NCI-H2107 treated with DMSO at 0.1 percent for 48 hours (cell line): ENCODE data around the gene COL20A1.

Experiments
- DNase-seq: peaks from one replicate; lab custom pipeline; 2025; ENCODE audit not compliant: unreplicated experiment; lab: John Stamatoyannopoulos, UW

COL20A1 gene

DNA sequence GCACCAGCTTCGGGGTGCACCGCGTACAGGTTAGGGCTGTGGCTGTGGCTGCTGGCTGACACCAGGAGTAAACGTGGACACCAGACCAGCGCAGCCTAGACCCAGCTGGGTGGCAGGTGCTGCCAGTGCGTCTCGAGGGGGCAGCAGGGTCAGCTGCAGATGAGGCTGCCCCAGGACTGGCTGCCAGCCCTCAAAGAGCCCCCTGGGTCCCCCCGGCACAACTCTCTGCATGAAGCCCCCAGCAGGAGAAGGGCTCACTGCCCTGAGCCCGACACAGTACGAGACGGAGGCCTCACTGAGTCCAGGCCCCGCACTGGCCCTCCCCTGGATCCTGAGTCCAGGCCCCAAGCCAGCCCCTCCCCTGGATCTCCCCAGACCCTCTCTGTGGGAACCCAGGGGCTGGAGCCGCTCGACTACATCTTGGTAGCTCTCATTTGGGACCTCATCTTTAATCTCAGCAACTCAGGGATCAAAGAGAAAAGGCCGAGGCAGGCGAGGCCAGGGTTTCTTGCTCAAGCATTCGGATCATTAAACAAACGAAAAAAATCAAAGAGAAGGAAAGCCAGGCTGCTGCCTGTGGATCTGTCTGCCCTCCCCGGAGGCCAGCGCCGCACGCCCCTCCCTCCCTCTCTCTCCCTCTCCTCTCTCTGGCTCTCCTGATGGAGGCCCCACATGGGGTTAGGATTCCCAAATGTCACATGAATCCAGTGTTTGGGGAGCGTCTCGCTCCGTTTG, 31.8 kb upstream of the COL20A1 start:
- no peak for DNase-seq

DNA sequence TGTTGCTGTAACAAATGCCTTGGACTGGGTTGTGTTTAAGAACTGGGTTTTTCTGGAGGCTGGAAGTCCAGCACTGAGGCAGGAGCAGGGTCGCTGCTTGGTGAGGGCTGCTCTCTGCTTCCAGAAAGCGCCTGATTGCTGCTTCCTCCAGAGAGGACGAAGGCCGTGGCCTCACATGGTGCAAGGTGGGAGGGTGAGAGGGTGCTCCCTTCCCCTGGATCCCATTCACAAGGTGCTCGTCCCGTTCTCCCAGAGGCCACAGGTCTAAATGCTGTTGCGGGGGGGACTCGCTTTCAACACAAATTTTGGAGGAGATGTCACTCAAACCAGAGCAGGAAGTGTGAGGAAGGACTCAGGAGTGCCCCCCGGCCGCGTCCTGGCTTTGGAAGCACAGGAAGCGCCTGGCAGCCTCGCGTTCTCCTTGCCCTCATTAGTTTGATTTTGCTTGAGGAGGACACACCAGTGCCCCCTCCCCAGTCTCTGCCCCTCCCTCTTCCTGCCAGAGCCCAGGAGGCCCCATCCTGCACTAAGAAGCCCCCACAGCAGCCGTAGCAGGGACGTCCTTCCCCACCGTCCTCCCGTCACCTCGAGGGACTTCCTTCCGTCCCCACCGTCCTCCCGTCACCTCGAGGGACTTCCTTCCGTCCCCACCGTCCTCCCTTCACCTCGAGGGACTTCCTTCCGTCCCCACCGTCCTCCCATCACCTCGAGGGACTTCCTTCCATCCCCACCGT, 31.0 kb upstream of the COL20A1 start:
- no peak for DNase-seq

DNA sequence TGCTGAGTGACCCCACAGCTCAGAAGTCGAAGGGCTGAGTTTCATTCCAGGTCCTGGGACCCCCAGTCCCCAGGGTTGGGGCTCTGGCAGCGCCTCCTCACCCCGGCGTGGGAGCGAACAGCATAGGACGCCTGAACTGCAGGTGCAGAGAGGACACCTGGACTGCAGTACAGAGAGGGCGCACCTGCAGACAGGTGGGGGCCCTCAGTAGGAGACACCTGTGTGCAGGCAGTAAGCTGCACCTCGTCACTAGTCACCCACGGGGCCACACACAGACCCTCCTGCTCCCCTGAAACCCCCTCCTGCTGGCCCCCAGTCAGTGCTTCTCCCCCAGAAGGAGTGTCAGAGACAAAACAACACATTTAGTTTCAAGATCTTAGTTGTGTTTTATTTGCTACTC, 30.1 kb upstream of the COL20A1 start:
- no peak for DNase-seq

DNA sequence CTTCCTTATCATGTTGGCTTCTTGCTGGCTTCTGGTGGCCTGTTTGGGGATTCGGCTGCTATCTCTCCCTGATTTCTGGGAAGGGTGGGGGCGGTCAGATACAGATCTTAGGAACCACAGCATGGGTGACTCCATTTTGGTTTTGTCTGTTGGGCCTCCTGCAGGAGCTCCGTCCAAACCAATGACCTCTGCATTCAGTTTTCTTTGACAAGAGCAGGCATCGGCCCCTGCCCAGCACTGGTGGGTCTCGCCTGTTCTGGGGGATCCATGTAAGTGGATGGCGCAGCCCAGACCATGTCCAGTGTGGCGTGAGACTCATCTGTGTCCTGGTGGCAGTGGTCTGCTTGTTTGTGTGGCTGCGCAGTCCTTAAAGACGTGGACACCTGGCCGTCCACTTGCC, 29.0 kb upstream of the COL20A1 start:
- DNase-seq: no peak

DNA sequence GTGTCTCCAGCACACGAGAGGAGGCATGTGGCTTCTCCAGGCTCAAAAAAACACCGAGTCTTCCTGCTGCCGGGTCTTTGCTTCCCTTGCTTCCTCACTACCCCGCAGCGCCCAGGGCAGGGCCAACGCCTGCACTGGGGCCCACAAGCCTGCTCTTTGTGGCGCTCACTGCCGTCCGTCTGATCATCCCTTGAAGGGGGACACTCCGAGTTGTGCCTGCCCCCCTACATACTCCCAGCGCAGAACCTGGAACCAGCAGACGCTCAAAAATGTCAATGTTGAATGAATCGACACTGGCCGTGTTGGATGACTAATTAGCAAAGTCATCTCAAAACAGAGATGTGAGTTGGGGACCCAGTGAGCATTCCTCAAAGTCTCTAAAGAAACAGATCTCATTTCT, 28.5 kb upstream of the COL20A1 start:
- DNase-seq: no peak

DNA sequence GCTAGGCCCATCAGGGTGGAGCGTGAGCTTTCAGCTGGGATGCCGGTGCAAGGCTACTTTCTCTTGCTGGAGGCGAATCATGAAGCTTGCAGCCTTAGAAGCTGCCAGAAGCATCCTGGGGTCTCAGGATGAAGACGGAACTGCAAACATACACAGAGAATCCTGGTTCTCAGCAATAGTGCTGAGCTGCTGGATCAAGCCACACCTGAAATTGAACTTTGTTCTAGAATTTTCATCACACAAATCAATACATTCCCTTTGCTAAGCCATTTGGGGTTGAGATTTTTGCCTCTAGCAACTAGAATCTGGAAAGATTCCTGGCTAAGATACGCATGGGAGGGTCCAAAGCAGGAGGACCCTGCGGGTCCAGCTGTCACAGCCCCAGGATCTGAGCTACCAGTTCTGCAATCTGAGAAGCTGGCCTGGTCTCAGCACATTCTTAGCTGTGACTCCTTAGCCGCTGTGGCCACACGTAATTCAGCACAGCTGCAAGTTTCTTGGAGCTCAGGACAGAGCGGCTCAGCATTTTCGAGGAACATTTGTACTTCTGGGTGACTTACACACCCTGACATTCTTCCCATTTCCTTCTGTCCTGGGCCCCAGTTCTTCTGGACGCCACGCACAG, 27.0 kb upstream of the COL20A1 start:
- DNase-seq: no peak

DNA sequence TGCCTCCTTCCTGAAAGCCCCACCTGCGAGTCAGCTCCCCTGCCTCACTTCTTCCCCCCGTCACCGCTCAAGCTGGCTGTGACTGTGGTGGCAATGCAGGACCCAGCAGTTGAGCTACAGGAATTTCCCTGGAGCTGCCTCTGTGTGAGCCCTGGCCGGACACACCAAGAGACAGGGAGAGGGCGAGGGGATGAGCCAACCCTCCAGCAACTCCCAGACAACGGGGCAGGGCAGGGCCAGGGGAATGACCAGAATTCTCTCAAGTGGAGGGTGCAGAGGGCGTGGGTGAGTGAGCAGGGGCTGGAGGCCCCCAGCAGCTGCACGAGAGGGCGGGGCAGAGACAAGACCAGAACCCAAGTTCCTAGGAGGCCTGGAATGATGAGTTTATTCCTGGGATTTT, 25.3 kb upstream of the COL20A1 start:
- no peak for DNase-seq

DNA sequence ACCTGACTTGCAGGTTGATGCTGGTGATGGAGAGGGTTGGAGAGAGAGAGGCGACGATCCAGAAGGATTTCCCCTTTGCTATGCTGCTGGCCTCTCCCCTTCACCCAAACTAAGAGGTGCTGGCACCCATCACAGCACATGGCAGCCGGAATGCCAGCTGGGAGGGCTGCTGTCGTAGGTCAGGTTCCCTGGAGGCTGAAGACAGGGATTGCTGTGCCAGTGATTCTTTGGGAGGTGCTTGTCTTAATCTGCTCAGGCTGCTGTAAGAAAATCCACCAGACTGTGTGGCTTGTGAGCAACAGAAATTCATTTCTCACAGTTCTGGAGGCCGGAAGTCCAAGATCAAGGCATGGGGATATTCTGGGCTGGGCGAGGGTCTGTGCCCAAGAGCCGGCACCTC, 24.7 kb upstream of the COL20A1 start:
- no peak for DNase-seq

DNA sequence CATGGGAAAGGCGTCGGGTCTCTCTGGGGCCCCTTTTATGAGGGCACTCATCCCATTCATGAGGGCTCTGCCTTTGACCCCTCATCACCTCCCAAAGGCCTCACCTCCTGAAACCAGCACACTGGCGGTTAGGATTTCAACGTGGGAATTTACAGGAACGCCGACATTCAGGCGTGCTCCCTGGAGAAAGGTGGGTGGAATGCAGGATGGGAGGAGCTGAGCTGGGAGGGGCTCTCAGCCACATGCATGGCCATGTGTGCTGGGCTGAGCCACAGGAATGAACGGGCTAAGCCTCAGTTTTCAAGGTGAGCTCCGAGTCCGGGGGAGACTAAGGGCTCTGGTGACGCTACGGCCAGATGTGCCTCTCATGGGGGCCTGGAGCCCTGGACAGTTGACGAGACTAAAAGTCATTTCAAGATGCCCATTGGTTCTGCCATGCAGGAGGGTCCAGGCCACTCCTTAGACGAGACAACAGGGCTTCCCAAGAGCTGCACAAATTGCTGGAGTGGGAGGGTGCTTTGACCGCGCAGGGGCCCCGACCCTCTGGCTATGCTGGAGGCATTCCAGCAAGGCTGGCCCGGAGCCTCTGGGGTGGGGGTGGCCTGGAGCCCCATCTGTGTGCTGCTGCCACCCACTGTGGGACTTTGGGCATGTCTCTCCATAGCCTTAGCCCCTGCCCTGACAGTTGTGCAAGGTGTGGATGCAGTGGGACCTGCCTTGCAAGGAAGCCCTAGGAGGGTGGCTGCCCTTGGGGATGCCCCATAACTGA, 24.1 kb upstream of the COL20A1 start:
- no peak for DNase-seq

DNA sequence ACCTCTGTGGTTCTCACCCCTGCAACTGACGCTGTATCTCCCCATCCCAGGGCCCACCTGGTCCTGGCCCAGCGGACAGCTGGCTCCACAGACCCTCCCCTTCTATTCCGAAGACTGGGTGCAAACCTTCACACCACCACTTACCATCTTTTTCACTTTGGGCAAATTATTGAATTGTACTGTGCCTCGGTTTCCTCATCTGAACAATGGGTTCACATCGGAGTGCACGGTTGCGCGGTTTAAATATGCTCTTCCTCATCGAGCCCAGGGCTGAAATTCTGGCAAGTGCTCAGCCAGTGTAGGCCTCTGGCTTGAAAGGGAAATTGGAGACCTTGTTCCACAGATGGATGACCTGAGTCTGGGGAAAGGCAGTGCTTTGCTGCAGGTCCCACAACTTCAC, 23.3 kb upstream of the COL20A1 start:
- no peak for DNase-seq

DNA sequence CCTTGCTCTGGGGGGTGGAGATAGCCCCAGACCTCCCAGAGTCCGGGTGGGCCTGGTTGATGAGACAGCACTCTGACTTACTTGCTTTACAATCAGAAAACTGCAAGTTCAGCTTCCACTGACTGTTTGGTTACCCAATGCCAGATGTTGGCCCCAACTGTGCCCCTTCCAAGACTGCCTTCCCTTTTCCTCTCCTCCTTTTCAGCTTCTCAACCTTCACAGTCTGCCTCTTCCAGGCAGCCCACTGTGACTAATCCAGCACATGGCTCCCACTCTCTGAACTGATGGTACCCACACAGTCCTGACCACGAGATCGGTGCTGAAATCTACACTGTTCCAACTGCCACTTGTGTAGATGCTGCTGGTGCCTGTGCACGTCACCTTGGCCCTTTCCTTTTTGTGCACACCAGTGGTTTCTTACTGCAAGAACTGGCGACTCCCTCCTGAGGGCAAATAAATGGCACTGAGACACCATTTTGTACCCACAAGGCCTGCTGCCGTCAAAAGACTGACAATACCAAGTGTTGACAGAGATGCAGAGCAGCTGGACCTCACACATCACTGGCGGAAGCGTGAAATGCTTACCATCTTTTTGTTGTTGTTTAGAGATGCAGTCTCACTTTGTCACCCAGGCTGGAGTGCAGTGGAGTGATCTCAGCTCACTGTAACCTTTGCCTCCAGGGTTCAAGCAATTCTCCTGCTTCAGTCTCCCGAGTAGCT, 22.2 kb upstream of the COL20A1 start:
- DNase-seq: no peak

DNA sequence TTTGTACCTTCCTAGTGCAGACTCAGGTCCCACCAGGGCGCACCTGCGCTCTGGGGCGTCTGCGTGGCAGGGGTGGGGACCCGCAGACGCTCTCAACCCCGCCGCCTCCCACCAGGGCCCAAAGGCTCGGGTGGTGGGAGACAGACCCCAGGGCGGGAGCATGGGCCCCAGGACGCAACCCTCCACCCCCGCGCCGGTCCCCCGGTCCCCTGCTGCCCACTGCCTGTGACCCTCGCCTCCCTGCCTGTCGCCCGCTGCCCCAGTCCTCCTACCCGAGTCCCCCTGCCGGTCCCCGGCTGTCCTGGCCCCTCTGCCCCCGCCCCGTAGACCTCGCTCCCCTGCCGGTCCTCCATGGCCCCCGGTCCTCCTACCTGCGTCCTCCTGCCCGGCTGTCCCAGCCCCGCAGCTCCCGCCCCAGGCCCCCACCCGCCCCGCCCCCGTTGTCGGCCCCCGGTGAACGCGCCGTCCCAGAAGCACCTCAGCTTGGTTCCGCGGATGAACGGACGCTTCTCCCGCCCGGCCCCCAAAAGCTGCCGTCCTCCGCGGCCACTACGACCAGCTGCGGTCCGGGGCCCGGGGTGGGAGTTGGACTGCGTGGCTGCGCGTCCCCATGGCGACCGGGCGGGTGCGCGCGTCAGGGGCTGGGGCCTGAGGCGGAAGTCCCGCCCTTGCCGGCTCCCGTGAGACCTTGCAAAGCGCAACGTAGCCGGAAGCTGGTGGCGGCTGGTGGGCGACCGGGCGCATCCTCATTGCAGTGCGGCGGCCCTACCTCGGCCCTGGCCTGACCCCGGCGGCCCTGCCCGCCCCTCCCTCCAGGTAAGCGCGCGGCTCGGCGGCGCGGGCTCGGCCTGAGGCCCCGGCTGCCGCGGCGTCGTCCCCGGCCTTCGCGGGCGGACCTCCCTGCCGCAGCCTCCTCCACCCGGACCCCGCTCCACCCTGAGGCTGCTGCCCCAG, 20.6 kb upstream of the COL20A1 start, which contains the start of gene ARFGAP1:
Gene ARFGAP1, plus strand, starts transcription at position 709 of the 954 bp plus-strand sequence. CDS start 2,768 bp downstream, outside the sequence.
- DNase-seq: peak; percentile 33

DNA sequence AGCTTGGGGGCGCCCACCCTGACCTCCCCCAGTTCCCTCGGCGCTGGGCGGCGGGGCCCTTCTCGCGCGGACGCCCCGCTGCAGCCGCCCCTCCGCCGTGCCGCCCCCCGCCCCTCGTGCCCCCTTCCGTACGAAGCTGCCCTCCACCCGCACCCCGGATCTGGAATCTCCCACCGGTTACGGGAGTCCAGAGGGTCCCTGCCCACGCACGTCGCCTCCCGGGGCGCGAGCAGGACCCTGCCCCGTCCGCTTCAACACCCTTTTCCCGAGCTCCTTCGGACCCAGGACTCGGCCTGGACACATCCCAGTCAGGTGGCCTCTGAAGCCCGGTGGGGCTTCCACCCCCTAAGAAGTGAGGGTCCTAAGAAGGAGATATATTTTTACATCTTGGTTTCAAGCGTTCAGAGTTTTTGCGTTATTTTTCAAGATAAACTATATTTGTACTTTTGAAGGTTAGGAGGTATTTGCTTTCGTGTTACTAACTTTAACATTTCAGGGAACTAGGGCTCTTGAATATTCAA, 19.9 kb upstream of the COL20A1 start:
- no peak for DNase-seq

DNA sequence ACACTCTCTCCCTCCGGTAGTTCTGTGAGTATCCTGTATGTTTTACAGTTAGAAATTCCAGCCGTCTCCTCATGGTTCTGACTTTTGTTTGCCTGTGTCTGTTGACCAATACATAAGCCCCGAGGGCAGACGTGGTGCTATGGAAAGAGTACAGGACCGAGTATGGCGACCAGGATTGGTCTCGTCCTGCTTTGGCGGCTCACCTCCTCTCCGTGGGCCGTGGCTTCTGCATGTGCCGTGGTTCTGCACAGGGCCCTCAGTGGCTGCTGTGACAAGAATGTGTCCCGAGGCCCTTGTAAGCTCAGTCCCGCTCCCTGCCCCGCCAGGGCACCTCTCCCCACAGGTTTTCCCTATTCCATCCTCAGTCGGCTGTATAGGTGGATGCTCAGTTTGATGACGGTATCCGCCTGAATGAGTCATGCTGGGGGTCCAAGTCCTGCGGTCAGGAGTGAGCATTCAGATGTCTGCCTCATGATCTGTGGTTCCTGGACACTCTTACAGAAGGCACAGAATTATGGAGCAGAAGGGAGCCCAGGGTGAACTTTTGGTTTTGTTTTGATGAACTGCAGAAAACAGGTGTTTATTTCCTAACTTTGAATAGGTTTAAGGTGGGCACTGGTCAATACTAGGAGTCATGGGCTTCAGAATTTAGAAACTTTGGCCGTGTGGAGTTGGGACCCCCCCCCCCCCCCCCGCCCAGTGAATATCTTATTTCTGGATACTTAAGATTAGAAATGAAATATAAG, 19.2 kb upstream of the COL20A1 start:
- no peak for DNase-seq

DNA sequence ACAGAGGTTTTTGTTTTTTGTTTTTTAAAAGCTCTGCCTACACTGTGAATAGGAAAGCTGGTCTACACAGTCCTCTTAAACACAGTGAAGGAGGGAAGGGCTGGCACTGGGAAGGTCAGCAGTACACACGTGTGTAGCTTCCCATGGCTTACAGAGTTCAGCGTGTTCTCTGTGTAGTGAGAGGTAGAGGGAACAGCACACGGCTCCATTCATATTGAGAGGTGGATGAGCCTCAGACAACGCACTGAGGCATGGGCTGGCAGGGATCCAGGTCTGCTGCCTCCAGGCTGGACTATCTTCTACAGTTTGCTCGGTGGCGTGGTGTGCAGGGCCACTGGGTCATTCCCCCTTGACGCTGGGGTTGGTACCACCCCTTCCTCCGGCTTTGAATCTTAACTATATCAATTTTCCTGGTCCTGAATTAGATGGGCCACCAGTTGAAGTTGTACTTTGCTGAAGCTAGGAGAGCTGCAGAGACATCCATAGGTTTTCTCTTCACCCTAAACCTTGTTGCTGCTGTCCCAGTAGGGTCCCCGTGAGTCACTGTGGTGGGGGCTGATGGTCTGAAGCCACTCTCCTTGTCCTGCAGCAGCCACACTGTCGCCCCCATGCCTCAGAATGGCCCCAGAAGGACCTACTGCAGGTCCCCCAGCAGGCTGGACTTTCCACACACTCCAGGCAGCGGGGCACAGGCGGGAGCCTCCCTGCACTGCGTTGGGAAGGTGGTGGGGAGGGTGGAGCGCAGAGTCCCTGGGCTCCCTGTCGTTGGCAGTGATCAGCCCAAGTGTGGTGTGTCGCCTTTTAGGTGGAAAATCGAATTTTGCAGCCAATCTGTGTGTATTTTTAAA, 18.4 kb upstream of the COL20A1 start:
- no peak for DNase-seq

DNA sequence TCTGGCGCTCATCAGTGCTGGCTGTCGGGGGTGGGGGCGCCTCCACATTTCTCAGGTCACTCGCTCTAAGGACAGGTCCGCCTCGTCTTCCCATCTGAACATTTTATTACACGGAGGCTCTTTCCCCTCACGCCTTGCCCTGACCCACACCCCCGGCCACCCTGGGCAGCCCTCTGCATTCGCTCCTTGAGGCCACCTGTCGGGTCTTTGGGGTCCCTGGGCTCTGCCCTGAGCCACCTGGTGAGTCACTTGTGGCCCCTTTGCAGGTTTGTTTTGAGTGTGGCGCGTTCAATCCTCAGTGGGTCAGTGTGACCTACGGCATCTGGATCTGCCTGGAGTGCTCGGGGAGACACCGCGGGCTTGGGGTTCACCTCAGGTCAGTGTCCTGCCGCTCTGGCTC, 17.2 kb upstream of the COL20A1 start:
- DNase-seq: no peak

DNA sequence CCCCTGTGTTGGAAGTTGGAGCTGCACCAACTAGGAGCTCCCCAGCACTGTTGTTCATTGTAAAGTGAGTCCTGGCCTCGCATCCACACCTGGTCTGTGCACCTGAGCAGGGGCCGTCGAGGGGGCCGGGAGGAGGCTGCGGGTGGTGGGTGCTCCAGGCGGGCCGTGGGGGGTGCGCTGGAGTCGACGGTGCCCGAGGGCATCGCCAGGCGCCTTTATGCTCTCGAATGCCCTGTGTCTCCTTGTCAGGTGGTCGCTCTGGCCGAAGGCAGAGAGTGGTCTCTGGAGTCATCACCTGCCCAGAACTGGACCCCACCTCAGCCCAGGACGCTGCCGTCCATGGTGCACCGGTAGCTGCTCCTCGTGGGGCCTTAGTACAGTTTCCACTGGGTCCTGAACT, 16.0 kb upstream of the COL20A1 start:
- no peak for DNase-seq
